Putamen (tissue), 1 donor: ENCODE data around the gene MVB12B.
"Not testable (repeated sequence)": the region's sequence is repeated elsewhere in the genome, so short reads cannot be mapped to it uniquely, and the experiment has no call there.

Experiments used
- DNase-seq: peaks from one replicate; pipeline ENCODE4 v3.0.0-alpha.2; 2016; ENCODE audit warnings: low spot score

Gene MVB12B, protein sequence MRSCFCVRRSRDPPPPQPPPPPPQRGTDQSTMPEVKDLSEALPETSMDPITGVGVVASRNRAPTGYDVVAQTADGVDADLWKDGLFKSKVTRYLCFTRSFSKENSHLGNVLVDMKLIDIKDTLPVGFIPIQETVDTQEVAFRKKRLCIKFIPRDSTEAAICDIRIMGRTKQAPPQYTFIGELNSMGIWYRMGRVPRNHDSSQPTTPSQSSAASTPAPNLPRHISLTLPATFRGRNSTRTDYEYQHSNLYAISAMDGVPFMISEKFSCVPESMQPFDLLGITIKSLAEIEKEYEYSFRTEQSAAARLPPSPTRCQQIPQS

DNA sequence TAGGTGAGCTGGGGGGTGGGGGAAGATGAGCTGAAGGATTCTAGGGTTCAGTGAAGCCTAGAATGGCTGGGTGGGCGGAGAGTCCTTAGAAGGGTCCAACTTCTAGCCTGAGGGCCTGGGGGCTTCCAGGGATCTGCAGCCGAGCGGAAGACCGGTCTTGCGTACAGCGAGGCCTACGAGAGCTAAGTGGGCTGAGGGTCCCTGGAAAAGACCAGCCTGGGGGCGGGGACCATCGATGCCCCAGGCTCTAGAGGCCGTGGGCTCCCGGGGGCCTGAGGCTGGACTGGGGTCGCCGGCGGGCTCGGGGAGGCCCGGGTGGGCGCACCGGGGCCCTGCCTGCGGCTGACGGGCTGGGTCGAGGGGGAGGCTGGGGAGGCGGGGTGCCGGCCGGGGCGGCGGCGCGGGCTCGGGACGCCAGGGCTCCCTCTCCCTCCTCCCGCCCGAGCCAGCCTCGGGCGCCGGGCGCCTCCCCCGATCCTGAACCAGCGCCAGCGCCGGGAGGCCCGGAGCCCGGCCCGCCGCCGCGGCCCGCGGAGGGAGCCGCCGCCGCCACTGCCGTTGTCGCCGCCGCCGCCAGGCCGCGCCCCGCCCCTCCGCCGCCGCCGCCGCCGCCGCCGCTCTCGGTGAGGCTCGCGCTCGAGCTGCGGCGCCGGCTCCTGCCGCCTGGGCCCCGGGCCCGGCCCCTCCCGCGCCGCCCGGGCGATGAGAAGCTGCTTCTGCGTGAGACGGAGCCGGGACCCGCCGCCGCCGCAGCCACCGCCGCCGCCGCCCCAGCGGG is at the start of gene MVB12B:
TSS of gene MVB12B (plus strand) at position 602 of the 778 bp plus-strand sequence. CDS start at position 703, 101 bp downstream.
- DNase-seq: peak; percentile 49

DNA sequence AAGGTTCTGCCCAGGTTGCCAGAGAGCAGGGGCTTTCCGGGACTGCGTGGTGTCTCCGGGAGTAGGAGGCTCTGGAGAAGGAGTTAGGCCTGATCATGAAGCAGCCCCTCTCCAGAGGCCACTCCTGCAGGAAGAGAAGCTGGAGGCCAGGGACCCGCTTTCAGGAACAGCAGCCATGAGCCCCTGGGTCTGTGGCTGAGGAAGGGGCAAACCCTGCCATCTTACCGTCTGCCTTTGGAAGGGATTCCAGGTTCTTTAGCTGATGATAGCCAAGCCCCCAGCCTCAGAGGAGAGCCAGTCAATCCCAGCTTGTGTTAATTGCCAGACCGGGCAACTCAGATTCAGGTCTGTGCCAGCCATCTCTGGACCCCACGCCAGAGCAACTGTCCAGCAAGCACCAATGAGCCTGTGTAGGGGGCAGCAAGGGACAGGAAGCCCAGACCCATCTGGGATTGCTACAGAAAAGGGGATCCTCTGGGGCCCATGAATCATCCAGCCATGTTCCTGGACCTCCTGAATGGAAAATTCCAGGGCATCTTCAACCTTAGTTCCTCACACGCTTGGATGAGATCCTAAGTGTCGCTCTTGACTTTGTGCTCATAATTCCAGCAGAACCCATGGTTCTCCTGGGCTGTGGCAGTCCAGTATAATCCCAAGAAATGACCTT is 42.7 kb upstream of the MVB12B start:
- no peak for DNase-seq

DNA sequence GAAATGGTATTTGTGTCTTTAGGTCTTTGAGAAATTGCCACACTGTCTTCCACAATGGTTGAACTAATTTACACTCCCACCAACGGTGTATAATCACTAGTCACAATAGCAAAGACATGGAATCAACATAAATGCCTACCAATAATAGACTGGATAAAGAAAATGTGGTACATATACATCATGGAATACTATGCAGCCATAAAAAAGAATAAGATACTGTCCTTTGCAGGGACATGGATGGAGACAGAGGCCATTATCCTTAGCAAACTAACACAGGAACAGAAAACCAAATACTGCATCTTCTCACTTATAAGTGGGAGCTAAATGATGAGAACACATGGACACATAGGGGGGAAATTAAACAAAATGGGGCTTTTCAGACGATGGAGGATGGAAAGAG is 41.0 kb upstream of the MVB12B start:
- DNase-seq: not testable (repeated sequence)

DNA sequence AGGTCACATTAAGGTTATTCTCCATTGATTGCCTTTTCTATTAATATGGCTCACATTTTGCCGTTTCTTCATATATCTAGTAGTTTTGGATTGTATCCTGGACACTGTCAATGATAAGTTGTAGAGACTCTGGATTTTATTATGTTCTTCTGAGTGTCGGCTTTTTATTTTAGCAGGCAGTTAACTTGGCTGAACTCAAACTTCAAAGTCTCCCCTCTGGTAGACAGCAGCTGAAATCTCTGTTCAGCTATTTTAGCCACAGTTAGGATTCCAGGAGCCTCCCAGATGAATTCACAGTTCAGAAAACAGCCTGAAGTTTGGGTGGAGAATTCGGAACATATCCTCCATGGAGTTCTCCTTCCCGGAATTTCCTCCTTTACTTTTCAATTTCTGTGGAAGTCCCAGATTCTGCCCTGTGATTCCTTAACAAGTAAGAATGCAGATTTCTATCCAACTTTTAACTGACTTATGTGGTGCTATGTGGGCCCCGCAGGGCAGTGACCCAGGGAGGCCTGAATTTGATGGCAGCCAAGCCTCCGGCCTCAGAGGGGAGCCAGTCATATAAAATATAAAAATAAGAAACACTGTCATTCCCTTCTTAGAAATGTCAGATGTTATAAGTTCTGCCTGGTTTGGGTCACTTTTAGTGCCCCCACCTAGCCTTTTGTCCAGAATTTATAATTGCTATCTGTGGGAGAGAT is 39.3 kb upstream of the MVB12B start:
- DNase-seq: no peak

DNA sequence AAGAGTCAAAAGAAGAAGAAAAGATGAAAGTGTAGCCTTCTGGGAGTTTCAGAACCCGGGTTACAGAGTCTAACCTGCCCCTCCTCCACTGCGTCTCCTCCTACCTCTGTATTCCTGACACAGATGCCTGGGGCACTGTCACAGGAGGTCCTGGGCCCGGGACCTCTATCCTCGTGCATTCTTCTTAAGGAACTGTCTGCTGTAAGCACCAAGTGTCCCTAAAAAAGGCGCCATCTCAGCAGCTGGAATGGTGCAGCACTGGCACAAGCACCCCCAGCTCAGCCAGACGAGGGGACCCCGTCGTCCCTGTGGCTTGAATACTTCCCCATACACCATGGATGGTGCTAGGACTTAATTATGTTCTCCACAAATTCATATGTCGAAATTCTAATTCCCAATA is 35.8 kb upstream of the MVB12B start:
- no peak for DNase-seq

DNA sequence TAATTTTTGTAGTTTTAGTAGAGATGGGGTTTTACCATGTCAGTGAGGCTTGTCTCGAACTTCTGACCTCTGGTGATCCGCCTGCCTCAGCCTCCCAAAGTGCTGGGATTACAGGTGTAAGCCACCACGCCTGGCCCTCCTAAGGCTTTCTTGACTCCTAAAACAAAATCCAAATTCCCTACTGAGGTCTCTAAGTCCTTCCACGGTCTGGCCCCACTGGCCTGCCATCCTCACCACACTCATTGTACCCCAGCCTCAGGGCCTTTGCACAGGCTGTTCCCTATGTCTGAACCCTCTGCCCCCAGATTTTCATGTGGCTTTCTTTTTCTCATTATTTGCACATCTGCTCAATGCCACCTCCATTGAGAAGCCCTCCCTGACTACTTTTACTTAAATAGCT is 34.7 kb upstream of the MVB12B start:
- no peak for DNase-seq

DNA sequence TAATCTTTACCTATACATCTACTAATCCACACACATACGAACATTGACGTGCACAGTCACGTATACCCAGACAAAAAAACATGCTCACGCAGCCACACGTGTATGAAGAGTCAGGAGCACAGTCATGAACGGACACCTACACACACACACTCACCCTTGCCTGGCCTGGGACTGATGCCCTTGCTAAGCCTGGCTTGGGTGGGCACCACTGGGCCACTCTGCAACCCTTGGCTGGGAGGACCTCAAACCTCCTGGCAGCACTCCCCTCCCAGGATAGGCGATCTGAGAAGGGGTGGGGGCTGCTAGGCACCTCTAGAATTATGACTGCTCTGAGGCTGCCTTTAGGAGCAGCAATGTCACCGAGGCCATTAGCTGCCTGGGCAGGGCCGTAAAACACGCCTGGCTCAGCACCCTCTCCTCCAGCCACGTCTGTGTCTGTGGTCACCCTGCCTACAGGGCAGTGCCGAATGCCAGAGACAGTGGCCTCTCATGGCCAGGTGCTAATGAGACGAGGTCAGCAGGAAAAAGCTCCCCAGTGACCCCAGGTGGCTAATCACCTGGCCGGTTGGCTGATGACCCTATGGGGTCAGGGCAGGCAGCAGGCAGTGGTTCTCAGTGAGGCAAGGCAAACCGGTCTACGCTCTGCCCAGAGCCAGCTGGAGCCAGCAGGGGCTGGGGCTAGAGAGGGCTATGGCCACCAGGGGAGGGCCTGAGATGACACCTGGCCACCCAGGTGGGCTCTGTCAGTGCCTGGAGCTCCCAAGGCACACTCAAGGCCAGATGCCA is 33.7 kb upstream of the MVB12B start:
- no peak for DNase-seq

DNA sequence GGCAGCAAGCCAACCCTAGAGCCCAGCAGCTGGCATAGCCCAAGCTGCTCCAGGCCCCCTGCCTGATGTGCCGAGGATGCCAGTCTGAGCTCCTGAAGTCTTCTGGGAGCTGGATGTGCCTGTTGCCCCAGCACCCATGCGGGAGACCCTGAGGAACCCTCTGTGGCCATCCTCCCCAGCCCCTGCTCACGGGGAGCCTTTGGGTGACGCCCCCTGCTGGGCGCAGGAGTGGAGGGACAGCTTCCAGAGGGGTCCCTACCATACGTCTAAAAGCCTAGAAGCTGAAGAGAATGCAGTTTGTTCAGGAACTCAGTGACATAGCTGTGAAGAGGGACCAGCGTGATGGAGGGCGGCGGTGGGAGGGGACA is 33.1 kb upstream of the MVB12B start:
- no peak for DNase-seq

DNA sequence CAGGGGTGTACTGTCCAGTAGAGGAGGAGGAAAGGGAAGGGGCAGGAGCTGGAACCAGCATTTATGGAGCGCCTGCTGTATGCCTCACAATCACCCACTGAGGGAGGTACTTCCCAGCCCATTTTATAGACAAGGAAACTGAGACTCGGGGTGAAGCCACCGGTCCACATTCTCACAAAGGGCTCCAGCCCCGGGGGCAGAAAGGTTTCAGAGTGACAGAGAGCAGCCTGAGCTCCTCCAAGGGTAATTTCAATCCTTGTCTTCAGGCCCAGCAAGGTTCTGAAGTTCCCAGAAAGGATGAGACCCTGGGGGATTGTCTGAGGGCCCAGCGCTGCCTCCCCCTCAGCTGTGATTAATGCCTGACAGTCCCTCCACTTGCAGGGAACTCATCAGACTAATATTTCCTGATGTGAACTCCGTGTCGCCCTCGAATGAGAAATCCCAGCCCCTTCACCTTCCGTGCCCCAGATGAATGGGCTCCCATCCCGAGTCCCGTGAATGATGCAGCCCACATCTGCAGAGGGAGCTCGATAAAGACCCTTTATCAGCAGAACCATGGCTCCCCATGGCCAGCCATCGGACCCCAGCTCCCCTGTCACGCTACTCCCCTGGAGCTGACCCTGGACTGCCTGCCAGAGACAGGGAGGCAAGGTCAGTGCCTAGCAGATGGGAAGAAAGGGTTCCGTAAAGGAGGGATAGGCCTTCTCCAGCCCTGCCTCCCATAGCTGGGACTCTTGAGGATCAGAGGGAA is 32.1 kb upstream of the MVB12B start:
- no peak for DNase-seq

DNA sequence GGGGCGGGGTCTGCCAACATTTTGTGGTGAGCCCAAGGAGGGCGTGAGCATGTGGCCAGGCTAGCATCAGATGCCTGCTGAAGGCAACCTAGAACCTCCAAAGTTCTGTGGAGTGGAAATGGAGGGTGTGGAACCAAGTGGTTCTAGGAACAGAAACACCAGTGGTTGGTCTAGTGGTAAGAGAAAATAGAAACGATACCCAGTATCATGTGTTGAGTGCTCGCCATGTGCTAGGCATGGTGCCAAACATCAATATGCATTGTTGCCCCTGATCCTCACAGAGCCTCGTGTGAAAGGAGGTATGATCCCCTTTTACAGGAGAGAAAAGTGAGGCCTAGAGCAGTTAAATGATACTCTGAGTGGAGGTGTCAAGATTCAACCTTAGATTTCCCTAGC is 31.5 kb upstream of the MVB12B start:
- no peak for DNase-seq

DNA sequence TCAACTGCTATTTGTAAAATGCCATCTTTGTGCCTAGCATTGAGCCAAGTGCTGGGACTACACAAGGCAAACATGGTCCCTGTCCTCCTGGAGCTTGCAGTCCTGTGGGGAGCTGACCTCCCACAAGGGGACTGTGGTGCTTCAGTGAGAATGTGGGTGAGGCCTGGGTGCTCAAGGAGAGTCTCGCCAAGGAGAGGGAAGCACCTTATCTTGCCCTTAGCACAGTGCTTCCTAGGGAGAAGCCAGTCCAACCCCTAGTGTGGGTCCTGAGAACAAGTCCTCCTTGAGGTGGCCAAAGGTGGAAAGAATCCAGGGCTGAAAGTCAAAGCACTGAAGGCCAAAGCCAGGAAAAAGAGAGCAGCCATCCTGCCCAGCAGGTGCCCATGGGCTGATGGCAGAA is 31.1 kb upstream of the MVB12B start:
- DNase-seq: no peak

DNA sequence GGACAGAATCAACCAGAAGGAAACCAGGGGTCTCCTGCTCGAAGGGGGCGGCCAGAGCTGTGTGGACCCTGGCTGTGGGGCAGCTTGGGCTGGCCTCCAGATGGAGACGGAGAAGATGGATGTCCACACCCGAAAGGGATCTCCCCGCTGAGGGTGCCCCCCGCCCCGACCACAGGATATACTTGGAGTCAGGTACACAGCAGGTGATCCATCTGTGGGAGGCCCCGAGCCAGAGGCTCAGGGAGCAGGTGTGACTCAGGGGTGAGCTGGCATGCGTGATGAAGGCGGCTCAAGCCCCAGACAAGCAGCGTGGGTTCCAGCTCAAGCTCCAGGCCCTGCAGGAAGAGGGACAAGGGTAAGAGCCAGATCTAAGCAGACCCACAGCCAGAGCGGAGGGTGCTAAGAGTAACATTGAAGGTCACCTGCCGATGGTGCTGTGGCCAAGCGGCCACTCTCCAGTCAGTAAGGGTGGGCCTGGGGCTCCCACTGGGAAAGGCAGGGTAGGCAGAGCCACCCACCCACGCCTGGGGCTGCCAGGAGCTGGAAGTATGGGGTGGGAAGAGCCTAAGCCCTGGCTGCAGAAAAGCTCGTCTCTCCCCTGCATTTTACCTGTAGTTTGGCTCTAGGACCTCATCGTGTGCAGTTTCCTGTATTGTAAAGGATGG is 30.6 kb upstream of the MVB12B start:
- DNase-seq: no peak

DNA sequence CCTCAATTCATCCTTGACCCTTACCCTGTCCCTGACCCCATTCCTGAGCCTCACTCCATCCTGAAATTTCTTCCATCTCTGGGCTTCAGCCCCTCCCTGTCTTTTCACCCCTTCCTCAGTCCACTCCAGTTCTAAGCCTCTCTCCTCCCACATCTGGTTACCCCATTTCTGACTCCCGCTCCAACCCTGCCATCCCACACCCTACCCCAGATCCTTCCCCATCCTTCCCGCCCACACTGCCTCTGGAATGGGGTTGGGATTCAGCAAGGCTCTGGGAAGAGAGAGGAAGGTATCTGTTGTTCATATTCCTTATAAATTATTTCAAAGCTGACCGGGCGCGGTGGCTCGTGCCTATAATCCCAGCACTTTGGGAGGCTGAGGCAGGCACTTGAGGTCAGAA is 29.9 kb upstream of the MVB12B start:
- DNase-seq: no peak

DNA sequence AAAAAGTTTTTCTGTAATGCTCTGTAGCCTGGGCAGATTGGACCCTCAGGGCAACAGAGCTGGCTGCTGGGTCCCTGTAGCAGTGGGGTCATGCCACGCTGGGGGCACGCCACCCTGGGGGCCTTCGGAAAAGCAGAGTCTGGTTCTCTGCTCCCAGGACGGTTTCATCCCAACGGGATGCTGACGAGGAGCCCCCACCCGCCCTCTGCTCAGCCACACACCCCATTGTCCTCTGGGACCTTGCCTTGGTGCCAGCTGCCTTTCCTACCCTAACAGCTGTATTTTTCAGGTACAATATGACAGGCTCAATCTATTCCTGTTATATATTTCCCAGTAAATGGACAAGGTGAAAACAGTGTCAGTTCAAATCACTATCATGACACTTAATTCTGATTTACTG is 29.0 kb upstream of the MVB12B start:
- DNase-seq: no peak

DNA sequence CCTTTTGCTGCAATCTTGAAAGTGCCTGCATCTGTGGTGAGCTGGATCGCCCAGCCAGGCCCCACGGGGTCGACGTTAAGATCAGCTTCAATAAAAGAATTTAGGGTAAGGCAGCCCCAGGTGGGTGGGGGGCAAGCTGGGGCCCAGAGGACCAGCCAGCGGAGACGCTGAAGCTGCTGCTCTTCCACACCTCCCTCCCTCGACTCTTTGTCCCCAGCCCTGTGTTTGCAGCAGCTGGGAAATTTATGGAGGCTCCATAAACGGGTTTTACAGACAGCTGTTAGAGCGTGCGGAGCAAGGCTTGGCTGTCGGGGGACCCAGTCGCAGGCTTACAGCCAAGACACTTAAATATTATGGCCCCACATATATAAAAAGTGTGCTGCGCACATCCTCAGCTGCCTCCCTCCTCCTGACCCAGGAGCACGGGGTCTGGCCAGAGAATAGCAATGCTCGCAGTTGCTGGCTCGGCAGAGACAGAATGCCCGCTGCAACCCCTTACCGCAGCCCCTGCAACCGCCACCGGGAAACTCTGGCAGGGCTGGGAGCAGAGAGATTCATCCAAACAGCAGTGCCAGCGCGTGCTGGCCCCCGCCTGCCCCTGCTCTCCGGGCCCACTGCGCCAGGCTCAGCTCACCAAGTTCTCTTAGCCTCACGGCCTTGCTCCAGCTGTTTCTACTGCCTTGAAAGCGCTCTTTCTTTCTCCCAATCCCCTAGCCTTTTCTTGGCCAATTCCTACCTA is 28.4 kb upstream of the MVB12B start:
- DNase-seq: peak; percentile 87

DNA sequence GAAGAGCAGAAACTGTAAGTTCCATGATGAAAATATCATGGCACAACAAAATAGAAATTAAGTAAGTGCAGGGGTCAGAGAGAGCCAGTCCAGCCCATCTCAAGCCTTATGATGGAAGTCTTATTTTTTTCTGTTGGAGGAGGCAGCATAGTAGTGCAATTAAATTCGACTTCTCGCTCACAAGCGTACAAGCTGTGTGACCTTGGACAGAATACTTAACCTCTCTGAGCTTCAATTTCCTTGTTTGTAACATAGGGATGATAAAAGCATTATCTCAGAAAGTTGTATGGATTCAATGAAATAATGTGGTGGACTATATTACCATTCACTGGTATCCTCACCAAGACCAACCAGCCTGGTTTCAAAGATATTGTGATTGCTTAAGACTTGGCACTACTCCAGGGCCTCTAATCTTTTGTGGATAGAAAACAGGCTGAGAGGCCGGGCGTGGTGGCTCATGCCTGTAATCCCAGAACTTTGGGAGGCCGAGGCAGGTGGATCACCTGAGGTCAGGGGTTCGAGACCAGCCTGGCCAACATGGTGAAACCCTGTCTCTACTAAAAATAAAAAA is 26.8 kb upstream of the MVB12B start:
- DNase-seq: no peak

DNA sequence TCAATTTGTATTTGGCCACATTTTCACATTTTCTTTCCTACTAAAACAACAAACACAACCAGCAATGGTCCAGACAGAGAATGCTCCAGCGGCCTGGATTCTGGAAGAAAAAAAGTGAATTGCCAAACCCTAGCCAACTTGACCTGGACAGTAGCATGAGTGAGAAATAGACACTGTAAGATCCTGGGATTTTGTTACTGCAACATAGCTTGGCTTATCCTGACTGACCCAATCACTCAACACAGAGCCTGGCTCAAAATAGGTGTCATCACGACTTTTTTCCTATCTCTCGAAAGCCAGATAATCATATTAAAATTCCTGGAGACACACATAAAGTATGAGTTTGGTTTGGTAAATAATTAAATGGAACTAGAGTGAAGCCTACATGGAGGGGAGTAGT is 25.4 kb upstream of the MVB12B start:
- no peak for DNase-seq

DNA sequence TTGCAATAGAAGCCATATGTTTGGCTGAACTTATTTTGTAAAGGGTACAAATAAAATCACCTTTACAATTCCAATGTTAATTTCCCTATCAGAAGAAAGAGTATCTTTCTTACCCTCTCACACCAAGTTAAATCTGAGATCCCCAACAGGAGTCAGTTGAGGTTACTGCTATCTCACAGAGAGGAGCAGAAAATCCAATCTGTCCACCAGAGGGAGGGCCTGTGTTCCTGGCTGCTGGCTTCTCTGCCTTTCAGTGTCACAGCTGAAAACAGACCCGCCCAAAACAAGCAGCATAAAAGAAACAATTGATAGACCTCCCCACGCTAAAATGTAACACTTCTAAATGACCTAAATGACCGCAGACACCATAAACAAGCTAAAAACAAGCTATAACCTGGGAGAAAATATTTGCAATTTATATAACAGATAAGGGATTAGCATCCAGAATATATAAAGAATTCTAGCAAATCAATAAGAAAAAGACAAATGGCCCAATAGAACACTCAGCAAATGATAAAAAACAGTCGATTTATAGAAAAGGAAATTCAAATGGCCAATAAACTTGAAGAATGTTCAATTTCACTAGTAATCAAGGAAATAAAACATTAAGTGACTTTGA is 24.5 kb upstream of the MVB12B start:
- DNase-seq: peak; percentile 86

DNA sequence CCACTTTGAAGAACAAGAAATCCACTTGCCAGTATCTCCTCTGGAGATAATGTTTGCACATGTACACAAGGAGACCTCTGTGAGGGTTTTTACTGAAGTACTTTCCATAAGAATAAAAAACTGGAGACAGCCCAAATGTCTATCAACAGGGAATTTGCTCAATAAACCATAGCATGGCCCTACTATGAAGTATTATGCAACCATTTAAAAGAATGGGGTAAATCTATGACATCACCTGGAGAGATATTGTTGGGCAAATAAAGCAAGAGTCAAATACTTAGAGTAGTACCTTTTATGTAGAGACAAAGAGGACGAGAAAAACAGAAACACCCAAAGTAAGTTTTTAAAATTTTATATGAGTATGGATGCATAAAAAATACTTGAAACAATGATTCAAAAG is 23.9 kb upstream of the MVB12B start:
- no peak for DNase-seq
